ENCODE data around the gene SPTBN5. TPM values are rescaled to one million over a fixed set of nuclear protein-coding genes. Genes with fewer than 3 reads are reported as not detected.

SPTBN5 gene
- total and polyA plus RNA-seq, 2 experiments from 2014 or later, result 0.70 to 2.1 TPM

DNA sequence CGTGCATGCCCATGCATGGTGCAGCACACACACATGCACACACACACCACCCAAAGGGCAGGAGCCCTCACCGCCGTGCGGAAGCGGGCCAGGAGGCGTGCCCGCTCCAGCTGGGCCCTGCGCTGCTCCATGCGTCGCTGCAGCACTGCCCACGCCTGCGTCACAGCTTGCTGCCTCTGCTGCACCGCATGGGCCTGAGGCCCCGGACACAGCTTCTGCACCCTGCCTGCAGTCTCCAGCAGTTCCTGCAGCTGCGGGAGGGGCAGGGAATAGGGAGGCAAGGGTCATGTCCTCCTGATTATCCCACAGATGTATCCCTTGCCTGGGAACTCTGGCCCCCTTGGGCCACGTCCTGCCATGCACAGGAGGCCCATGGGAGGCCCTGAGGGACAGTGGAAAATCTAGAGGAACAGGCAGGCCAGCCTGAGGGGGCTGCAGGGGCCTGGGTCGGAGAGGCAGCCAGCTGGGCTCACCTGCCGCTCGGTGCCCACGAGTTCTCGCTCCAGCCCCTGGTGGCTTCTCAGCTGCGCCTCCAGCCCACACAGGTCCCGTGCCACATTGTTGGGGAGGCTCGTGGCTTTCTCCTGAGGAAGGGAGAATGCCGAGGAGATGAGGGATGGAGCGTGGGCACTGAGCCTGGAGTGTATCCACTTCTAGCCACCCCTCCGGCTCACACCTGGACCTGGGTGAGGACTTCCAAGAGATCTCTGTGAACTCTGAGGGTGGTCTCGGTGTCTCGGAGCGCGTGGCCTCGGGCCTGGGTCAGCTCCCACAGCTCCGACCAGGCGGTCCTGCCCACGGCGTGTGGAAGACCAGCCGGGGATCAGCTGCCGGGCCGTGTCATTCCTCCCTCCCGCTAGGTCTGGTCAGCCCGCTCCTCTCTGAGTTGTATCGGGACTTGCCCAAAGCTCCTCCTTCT is 23.8 kb downstream of the SPTBN5 start:
- H3K27me3 ChIP-seq, result no peaks in the 10 kb centered on the region
- TF ChIP-seq, protein P1, sequence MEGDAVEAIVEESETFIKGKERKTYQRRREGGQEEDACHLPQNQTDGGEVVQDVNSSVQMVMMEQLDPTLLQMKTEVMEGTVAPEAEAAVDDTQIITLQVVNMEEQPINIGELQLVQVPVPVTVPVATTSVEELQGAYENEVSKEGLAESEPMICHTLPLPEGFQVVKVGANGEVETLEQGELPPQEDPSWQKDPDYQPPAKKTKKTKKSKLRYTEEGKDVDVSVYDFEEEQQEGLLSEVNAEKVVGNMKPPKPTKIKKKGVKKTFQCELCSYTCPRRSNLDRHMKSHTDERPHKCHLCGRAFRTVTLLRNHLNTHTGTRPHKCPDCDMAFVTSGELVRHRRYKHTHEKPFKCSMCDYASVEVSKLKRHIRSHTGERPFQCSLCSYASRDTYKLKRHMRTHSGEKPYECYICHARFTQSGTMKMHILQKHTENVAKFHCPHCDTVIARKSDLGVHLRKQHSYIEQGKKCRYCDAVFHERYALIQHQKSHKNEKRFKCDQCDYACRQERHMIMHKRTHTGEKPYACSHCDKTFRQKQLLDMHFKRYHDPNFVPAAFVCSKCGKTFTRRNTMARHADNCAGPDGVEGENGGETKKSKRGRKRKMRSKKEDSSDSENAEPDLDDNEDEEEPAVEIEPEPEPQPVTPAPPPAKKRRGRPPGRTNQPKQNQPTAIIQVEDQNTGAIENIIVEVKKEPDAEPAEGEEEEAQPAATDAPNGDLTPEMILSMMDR (IDR thresholded peaks at IDR 0.05; ENCODE audit: low read depth, low read length), result no peak
- peaks cover 16% of the 10 kb centered on the region for H3K4me1 ChIP-seq (ENCODE audit: low read depth)
- H3K36me3 ChIP-seq, result no peaks in the 10 kb centered on the region
- H3K27ac ChIP-seq, result no peak overlapping the region
- no peaks in the 10 kb centered on the region for H3K9me3 ChIP-seq (ENCODE audit: low read depth)
- no peak overlapping the region for H3K4me3 ChIP-seq
- DNase-seq (ENCODE audit: low read depth in 1 of 2, low spot score in 1 of 2), result no peak

DNA sequence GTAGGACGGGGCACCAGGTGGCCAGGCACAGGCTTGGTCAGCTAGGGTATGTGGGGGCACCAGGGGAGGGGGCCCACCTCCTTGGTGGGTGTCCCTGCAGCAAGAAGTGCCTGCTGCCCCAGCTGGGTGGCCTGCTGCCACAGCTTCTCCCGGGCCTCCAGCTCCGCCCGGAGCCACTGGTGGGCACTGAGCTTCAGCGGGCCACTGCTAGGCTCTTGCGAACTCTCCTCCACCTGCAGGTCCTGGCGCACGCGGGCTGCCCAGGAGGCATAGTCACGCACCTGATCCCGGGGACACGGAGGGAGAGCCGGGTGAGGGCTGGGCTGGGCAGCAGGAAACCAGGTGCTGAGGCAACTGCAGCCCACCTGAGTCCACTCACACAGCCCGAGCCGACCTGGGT is 25.5 kb downstream of the SPTBN5 start:
- Histone ChIP-seq H3K9me3 (ENCODE audit: low read depth) (no peaks in the 10 kb centered on the region), H3K4me1 (ENCODE audit: low read depth) (peaks cover 16% of the 10 kb centered on the region), H3K27ac (no peak overlapping the region), H3K27me3 (no peaks in the 10 kb centered on the region), H3K36me3 (no peaks in the 10 kb centered on the region), H3K4me3 (no peak overlapping the region)
- TF ChIP-seq, protein P1 (IDR thresholded peaks at IDR 0.05; ENCODE audit: low read depth, low read length), result no peak
- no peak for DNase-seq (ENCODE audit: low read depth in 1 of 2, low spot score in 1 of 2)

DNA sequence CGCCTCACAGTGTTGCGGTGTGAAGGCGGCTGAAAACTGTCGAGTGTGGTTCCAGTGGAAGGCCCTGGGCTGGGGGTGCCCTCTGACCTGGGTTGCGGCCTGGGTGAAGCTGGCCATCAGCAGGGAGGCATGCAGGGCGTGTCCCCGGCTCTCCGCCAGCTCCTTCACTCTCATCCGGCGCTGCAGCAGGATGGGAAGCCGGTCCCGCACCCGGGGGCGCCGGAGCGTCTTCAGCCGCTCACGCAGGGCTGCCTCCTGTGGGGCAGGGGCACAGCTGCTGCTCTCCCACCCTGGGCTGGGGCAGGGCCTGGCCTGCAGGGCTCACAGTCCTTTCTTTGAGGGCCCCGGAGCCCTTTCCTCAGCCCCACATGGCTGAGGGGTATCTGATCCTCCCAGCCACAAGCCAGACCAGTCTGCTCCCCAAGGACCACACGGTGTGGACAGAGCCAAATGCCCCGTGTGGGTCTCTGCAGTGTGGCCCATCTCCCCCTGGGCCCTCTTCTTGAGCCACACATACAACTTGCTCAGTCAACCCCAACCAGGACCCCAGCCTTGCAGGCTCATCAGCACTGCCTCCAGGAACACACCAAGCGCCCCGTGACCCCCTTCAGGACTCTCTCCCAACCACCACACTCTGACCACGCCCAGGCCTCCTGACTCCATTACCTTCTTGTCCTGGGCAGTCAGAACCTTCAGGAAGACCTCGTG is 26.8 kb downstream of the SPTBN5 start:
- no peak for DNase-seq (ENCODE audit: low read depth in 1 of 2, low spot score in 1 of 2)
- no peaks in the 10 kb centered on the region for H3K27me3 ChIP-seq
- no peak overlapping the region for H3K4me3 ChIP-seq
- no peaks in the 10 kb centered on the region for H3K9me3 ChIP-seq (ENCODE audit: low read depth)
- H3K36me3 ChIP-seq, result no peaks in the 10 kb centered on the region
- TF ChIP-seq, protein P1 (IDR thresholded peaks at IDR 0.05; ENCODE audit: low read depth, low read length), result no peak
- peaks cover 16% of the 10 kb centered on the region for H3K4me1 ChIP-seq (ENCODE audit: low read depth)
- H3K27ac ChIP-seq, result peak overlapping the region; percentile 69

DNA sequence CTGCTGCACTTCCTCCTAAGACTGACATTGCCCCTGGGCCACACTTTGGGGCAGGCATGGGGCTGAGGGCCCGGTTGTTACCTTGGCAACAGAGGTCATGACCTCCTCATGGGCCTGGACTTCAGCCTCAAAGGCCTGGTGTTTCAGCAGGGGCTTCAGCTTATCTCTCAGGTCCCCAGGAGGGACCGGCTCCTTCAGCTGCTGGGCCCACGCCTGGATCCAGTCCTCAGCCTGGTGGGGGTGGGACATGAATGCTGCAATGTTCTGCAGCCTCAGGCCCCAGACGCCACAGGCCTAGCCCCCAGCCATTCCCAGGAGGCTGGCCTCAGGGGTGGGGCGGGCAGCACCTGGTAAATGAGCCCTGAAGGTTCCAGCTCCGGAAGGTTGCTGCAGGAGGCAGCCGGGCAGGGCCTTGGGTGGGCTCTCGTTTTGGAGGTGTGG is 27.6 kb downstream of the SPTBN5 start:
- Histone ChIP-seq H3K27ac (peak overlapping the region; percentile 69), H3K36me3 (no peaks in the 10 kb centered on the region), H3K27me3 (no peaks in the 10 kb centered on the region), H3K9me3 (ENCODE audit: low read depth) (no peaks in the 10 kb centered on the region), H3K4me1 (ENCODE audit: low read depth) (peaks cover 16% of the 10 kb centered on the region), H3K4me3 (no peak overlapping the region)
- TF ChIP-seq, protein P1 (IDR thresholded peaks at IDR 0.05; ENCODE audit: low read depth, low read length), result no peak
- peak in 1 of 2 donors; percentile 65 for DNase-seq (ENCODE audit: low read depth in 1 of 2, low spot score in 1 of 2)

DNA sequence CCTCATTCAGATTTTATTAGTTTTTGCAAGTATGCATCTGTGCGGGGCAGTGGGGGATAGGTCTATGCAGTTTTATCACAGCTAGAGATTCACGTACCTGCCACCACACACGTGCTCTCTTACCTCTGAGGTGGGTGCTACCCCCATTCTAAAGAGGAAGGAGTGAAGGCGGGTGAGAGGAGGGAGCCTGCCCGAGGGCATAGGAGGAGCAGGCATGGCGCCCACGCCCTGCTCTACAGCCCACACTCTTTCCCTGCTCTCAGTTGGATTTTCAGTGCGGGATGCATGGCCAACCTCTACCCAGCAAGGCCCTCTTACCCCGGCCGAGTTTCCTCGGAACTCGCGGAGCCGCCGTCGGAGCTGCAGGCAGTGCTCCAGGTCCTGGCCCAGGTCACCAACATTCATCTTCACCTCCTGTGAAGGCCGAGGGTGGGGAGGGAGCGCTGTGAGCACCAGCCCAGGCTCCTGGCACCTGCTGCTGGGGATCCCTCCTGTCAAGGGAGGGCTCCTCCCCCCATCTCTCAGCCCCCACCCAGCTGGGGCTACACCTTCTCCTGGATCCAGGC is 28.3 kb downstream of the SPTBN5 start:
- H3K27ac ChIP-seq, result peak overlapping the region; percentile 69
- no peak overlapping the region for H3K4me3 ChIP-seq
- no peaks in the 10 kb centered on the region for H3K36me3 ChIP-seq
- H3K27me3 ChIP-seq, result no peaks in the 10 kb centered on the region
- no peak for DNase-seq (ENCODE audit: low read depth in 1 of 2, low spot score in 1 of 2)
- TF ChIP-seq, protein P1 (IDR thresholded peaks at IDR 0.05; ENCODE audit: low read depth, low read length), result no peak
- no peaks in the 10 kb centered on the region for H3K9me3 ChIP-seq (ENCODE audit: low read depth)
- H3K4me1 ChIP-seq (ENCODE audit: low read depth), result peaks cover 16% of the 10 kb centered on the region
